Retina (tissue), 1 donor: Measurements from ENCODE around the gene BCAP31.
"Not testable (repeated sequence)": the region's sequence is repeated elsewhere in the genome, so short reads cannot be mapped to it uniquely, and the experiment has no call there.

Source experiments
- DNase-seq: peaks from one replicate; pipeline ENCODE4 v3.0.0-alpha.2; 2016

The BCAP31 gene

DNA sequence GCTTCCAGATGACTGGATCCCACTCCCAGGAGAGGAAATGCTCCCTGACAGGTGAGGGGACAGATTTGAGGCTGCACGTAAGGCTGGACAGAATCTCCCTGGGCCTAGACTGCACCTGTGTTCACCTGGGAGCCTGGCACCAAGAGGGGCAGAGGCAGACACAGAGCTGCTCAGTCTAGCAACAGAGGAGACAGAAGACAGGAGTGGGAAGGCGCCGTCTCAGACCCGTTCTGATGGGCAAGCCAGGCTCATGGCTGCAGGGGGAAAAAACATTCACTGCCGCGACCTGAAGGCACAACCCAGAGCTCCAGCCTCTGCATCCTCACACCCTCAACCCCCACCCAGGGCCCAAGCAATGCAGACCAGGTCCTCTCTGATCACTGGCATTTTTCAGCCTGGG, 16.8 kb downstream of the BCAP31 start:
- no peak for DNase-seq

GRCh38 chrX:153706799-153707198, 17.4 kb downstream of the BCAP31 start:
- DNase-seq = no peak

GRCh38 chrX:153705403-153706060, 18.7 kb downstream of the BCAP31 start:
- not testable (repeated sequence) for DNase-seq

GRCh38 chrX:153704631-153705402, 19.4 kb downstream of the BCAP31 start:
- DNase-seq = not testable (repeated sequence)

DNA sequence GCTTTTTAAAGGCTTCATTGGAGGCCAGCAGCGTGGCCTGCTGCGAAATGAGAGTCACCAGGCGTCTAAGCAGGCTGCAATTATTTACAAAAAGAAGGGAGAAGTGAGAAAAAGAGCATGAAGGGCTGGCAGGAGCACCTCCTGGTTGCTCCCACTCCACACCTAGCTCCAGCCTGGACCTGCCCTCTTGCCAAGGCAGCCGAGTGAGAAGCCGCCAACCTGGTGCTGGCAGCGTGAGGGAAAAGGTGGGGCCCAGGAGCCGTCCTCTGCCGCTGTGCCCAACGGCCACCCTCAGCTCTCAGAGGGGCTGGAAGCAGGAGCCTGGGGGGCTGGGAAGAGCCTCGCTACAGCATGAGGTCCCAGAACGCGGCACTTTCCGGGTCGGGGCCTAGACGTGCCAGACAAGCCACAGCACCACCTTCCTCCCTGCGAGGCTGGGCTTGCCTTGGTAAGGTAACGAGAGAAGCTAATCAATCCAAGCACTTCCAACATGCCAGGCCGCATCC, 20.1 kb downstream of the BCAP31 start:
- DNase-seq = no peak

GRCh38 chrX:153703036-153703370, 21.2 kb downstream of the BCAP31 start:
- no peak for DNase-seq

DNA sequence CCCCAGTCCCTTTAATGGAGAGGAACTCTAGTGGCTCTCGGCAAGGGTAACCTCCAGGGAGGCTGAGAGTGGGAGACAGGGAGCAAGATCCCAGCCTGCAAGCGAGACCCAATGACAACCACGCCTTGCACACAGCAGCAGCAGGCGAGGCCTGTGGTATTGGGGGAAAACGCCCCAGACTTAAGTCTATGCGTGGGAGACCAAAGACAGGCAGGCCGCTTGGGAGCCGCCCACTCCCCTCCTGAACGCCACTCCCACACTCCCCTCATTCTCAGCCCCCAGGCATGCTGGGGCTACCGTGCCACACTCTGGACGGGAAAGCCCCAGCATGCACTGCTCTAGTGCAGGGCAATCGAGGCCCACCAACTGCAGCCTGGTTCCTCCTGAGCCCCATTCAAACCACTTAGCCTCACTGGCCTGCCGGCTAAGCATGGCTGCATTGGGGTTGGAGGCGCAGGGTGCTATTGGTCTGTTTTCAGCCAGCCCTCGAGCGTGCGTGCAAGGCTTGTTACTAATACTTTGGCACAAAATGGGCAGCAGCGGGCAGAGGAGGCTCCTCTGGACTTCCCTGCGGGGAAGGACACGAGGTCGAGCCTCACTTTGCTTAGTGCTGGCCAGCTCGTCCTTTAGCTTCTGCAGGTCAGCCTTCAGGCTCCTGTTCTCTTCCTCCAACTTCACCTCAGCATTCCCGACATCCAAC, 21.7 kb downstream of the BCAP31 start:
- DNase-seq = no peak

DNA sequence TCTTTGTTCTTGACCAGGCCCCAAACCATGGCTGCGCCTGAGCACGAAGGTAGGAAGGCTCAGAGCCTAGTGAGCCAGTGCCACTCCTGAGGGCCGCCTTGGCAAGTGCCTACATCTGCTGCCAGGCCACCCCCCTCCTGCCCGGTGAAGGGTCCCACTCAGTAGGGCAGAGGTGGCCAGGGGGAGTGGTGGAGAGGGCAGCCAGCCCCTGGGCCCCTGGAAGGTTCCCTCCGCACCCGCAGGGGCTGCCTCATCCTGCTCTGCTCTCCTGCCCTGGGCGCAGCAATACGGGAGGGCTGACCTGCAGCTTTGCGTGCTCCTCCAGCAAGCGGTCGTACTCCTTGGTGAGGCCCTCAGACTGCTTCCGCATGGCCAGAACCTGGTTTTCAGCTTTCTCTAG, 22.5 kb downstream of the BCAP31 start:
- DNase-seq = no peak

GRCh38 chrX:153700967-153701366, 23.2 kb downstream of the BCAP31 start:
- no peak for DNase-seq

DNA sequence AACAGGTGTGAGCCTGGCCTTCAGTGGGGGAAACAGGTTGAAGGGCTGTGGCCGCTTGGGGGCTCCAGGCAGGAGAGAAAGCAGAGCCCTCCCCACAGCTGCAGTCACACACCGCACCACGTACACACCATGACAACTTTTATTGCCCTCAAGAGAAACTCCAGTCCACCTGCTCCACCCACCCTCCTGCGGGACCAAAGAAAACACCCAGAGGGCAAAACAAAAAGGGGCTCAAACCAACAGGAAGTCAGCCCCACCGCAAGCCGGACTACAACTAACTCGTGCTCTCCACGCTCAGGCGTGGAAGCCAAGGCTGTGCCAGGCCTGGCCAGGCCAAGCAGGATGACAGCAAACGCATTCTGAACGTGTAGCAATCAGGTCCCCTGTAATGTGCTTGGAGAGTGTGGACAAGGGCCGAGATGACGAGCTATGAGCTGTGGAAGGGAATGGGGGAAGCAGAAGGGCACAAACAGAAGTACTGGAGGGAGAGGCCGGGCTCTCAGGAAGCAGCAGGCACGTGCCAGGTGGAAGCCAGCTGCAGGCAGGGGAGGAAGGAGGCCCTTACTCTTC, 23.7 kb downstream of the BCAP31 start:
- DNase-seq = no peak

GRCh38 chrX:153699784-153700371, 24.3 kb downstream of the BCAP31 start:
- DNase-seq = not testable (repeated sequence)

GRCh38 chrX:153699210-153699783, 24.9 kb downstream of the BCAP31 start:
- DNase-seq = not testable (repeated sequence)

DNA sequence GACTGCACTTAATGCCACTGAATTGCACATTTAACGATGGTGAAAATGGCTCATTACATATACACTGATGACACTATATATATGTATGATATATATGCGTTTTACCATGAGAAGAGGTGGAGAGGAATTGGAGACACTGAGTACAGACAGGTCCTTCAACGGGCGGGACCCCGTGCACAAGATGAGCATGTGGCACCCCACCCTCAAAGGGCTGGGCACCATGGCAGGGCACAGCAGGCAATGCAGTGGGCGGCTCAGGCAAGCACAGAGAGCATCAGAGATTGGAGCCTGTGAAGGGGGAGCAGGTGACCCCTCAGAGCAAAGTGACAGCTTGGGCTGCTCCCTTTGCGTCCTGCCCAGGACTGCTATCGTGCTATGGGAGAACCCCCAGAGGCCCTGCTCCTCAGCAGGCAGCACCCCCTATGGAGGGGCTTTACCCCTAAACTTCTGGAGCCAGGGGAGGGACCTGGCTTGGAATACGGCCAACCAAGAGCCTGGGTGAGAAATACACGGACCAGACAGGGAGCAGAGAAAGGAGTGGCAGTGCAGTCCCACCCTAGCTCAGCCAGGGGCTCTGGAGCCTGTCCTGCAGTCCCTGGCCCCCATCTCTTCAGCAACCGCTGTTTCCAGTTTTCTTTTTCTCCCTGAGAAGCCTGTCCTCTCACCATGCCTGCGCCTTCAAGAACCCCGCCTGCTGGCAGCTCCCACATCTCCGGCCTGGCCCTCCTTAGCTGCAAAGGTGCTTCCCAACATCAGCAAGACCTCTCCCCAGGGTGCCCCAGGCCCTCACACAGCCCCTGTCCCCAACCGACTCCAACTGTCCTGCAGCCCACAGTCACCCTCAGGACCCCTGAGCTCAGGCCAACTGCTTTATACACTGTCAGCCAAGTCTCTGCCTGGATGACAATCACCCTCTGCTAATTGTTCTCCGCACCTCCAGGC, 26.0 kb downstream of the BCAP31 start:
- no peak for DNase-seq

GRCh38 chrX:153696986-153697722, 27.0 kb downstream of the BCAP31 start:
- not testable (repeated sequence) for DNase-seq

DNA sequence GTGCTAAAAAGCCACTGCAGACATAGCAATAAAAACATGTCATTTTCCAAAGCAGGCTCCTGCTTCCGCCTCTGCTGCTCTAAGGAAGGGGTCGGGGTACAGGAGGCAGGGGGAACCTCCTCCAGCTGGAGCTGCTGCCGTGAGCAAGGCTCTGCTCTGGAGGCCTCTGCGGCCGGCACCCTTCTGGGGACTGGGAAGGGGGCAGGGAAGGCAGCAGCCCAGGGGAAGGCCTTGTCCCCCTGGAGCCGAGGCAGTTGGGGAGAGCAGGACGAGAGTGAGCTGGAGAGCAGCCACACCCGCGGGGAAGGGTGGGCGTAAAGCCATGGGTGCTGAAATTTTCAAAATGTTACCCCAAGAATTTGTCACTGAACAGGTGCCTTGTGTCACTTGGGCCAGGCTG, 27.6 kb downstream of the BCAP31 start:
- DNase-seq = not testable (repeated sequence)

DNA sequence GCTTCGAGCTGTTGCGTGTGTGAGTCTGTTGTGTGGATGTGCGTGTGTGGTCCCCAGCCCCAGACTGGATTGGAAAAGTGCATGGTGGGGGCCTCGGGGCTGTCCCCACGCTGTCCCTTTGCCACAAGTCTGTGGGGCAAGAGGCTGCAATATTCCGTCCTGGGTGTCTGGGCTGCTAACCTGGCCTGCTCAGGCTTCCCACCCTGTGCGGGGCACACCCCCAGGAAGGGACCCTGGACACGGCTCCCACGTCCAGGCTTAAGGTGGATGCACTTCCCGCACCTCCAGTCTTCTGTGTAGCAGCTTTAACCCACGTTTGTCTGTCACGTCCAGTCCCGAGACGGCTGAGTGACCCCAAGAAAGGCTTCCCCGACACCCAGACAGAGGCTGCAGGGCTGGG, 28.1 kb downstream of the BCAP31 start:
- DNase-seq = no peak

DNA sequence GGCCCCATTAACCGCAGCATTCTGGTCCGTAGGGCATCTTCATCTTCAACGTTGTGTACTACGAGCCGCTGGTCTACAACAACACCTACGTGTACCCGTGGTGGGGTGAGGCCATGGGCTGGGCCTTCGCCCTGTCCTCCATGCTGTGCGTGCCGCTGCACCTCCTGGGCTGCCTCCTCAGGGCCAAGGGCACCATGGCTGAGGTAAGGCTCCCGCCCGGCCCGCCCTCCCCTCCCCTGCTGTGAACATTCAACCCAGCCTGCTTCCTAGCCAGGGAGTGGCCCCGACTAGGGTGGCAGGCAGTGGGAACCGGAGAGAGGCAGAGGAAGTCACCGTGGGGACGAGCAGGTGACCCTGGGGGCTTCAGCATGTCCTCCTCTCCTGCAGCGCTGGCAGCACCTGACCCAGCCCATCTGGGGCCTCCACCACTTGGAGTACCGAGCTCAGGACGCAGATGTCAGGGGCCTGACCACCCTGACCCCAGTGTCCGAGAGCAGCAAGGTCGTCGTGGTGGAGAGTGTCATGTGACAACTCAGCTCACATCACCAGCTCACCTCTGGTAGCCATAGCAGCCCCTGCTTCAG, 29.4 kb downstream of the BCAP31 start:
- DNase-seq = no peak

GRCh38 chrX:153694256-153694655, 29.9 kb downstream of the BCAP31 start:
- DNase-seq = not testable (repeated sequence)

GRCh38 chrX:153693216-153694086, 30.7 kb downstream of the BCAP31 start:
- no peak for DNase-seq
